ENCODE data around the gene KLHL21. TPM values are rescaled to one million over a fixed set of nuclear protein-coding genes. Genes with fewer than 3 reads are reported as not detected.
"Not testable (repeated sequence)": the region's sequence is repeated elsewhere in the genome, so short reads cannot be mapped to it uniquely, and the experiment has no call there.

Gene KLHL21
- total and polyA plus RNA-seq, 9 donors, result 14.4 to 40.4 (median 34.4) TPM

GRCh38 chr1:6560267-6560666, 42.4 kb downstream of the KLHL21 start:
- Histone ChIP-seq H3K27me3 (no peaks in the 10 kb centered on the region), H3K36me3 (no peaks in the 10 kb centered on the region), H3K27ac (no peak overlapping the region), H3K9me3 (no peaks in the 10 kb centered on the region), H3K4me1 (ENCODE audit: insufficient read depth) (peaks cover 2% of the 10 kb centered on the region), H3K4me3 (no peak overlapping the region)
- intact Hi-C loops (cut with DNase I), result loop anchor here in 1 of 4 donors (10.0 kb wide), 1 partner anchor 85 kb away; no protein-coding TSS in a partner anchor
- TF ChIP-seq POLR2A (IDR thresholded peaks at IDR 0.05) (no peak), CTCF (IDR thresholded peaks at IDR 0.05) (no peak)
- DNase-seq, result peak in 1 of 5 donors; percentile 61
- WGBS, 3 donors, result 21 to 52% (median 22%) methylated on average over 9 of the region's 9 CpGs

- not testable (repeated sequence) for H3K27me3 ChIP-seq; DNase-seq; H3K36me3 ChIP-seq; H3K27ac ChIP-seq; H3K4me3 ChIP-seq; H3K4me1 ChIP-seq (ENCODE audit: insufficient read depth); H3K9me3 ChIP-seq
- intact Hi-C loops (cut with DNase I), result loop anchor here in 2 of 4 donors (10.0 kb wide), 2 partner anchors 64 to 76 kb away; partner anchors contain the start of gene PLEKHG5 (in 1 of the 2)
- 89 to 94% (median 92%) methylated on average over 11 of the region's 11 CpGs for WGBS, 3 donors
Observed at GRCh38 chr1:6559161-6559560, 43.5 kb downstream of the KLHL21 start.

GRCh38 chr1:6557597-6557996, 45.1 kb downstream of the KLHL21 start:
- TF ChIP-seq POLR2A (IDR thresholded peaks at IDR 0.05) (no peak), CTCF (IDR thresholded peaks at IDR 0.05) (no peak), EP300 (IDR thresholded peaks at IDR 0.05) (no peak)
- H3K27ac ChIP-seq, result no peak overlapping the region
- 82 to 96% (median 92%) methylated on average over 1 of the region's 1 CpG for WGBS, 3 donors
- no peaks in the 10 kb centered on the region for H3K27me3 ChIP-seq
- H3K4me3 ChIP-seq, result no peak overlapping the region
- intact Hi-C loops (cut with DNase I), result loop anchor here in 2 of 4 donors (10.0 kb wide), 2 partner anchors 63 to 77 kb away; partner anchors contain the start of gene PLEKHG5 (in 1 of the 2)
- no peaks in the 10 kb centered on the region for H3K9me3 ChIP-seq
- no peaks in the 10 kb centered on the region for H3K36me3 ChIP-seq
- DNase-seq, result no peak
- H3K4me1 ChIP-seq (ENCODE audit: insufficient read depth), result peaks cover 10% of the 10 kb centered on the region

GRCh38 chr1:6554907-6555778, 47.5 kb downstream of the KLHL21 start, which contains the start of gene TAS1R1:
TSS of gene TAS1R1 (plus strand) at chr1:6555307. CDS start at chr1:6555374, 67 bp downstream.
- H3K27me3 ChIP-seq, result no peaks in the 10 kb centered on the region
- intact Hi-C loops (cut with DNase I), result loop anchor here in 2 of 4 donors (1.0 to 10.0 kb wide), 3 partner anchors 24 to 80 kb away; partner anchors contain the start of genes PLEKHG5 (in 1 of the 2) and ZBTB48 (in 1 of the 2)
- no peaks in the 10 kb centered on the region for H3K36me3 ChIP-seq
- H3K27ac ChIP-seq, result peak within 1 kb of the TSS in 1 of 2 donors; percentile 15
- H3K4me3 ChIP-seq, result peak within 1 kb of the TSS; percentile 99
- peaks cover 10% of the 10 kb centered on the region for H3K4me1 ChIP-seq (ENCODE audit: insufficient read depth)
- TF ChIP-seq POLR2A (IDR thresholded peaks at IDR 0.05), result no peak
- no peak for TF ChIP-seq CTCF (IDR thresholded peaks at IDR 0.05)
- H3K9me3 ChIP-seq, result no peaks in the 10 kb centered on the region
- 44 to 65% (median 56%) methylated on average over 19 of the region's 19 CpGs for WGBS, 3 donors
- DNase-seq, result peak; percentile 36 to 64 (median 62)

Data from ovary (tissue), 9 donors.